T-helper 1 cell (primary cell): ENCODE data around the gene COL28A1.

Experiments
- DNase-seq, 5 donors: peaks; one replicate each; pipeline ENCODE4 v3.0.0-alpha.2; 2012 to 2020

COL28A1 gene

DNA sequence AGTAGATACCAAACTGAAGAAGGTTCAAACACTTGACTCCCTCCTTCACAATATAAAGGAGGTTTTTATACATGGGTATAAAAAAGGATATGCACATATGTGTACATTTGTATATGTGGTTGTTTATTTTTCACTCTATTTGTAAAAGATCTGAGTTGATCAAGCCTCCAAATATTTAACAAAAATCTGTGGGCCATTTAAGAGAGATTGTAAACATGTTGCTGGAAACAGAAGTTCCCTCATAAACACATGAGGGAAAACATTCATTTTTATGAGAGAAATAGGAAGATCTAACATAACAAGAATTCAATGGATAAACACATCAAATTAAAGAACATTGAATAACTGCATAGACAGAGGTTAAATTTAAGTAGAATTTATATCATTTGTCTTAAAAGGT is 81.7 kb downstream of the COL28A1 start:
- DNase-seq: no peak

DNA sequence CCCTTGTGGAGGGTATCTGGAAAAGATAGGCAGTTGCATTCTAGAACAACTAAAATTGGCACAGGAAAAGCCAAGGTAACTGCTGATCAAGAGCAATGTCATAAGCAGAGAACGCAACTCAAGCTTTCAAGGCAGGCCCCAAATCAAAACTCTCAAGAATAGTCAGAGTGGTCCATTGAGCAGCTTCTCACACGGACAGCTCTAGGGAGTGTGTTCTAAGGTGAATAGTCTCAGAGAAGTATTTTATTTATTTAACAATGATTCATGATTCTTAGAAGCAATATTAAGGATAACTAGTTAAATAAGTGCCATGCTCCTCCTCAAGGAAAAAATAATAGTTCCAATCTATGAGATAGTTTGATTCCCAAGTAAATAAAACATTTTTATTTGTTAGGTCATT is 83.0 kb downstream of the COL28A1 start:
- no peak for DNase-seq

DNA sequence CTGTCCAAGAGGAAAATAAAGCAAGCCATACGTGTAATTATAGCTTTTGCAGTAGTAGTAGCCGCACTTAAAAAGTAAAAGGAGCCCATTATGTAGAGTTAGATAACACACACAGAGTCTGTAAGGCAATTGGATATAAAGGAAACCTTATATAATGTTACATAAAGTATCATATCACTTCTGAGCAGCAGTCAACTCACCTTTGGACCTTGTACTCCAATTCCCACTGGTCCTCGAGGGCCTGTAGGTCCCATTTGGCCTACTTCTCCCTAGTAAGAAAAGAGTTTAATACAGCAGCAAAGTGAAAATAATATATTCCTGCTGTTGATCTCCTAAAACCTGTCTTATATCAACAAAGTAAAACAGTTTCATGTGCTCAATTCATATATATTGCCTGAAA is 83.6 kb downstream of the COL28A1 start:
- DNase-seq: no peak

DNA sequence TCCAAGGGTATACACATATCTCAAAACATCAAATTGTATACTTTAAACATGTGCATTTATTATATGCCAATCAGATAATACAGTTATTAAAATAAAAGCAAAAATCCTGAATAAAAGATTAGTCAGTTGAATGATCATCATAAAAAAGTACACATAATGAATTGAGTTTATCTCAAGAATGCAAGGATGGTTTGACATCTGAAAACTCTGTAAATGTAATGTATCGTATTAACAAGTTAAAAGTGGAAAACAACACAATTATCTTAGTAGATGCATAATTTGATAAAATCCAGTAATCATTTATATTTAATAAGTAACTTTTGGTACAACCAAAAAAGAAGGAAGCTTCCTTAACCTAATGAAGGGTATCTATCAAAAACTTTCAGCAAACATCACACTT is 86.6 kb downstream of the COL28A1 start:
- no peak for DNase-seq

DNA sequence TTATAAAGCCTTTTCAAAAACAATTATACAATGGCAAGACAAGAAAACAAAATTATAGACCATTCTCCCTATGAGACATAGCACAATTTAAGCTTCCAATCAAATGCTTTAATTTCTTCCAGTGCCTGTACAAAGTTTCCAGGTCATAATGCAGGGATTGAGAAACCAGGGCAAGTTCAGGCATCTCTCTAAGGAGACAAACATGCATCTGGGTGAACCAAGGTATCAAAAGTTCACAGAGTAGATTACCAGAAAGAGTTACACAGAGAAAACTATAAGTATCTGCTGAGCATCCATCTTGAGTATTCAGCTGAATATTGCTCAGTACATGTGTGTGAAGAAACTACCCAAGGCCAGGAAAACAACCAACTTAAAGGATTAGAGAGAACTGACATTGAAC is 89.1 kb downstream of the COL28A1 start:
- DNase-seq: no peak

DNA sequence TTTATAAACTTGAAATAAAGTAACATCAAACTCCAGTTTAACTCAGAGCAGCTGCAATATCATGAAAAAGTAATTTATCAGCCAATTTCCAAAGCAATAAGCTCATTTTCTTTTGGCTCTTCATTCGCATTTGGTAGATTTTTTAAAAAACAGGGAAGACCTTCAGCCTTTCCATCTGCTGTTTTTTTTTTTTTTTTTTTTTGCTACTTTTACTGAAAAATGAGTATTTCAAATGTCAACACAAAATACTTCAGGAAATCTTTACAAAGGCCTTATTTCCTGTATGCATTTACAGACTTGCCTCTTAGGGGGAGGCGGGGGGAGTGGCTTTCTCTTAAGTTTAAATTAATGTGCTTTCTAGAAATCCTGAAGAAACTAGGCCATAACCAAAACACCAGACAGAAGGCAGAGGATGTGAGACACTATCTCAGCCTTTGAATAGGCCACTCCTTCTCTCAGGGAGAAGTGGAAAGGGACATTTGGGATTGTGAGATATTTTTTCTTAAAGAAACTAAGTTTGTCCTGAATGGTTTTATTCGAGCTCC is 91.8 kb downstream of the COL28A1 start:
- no peak for DNase-seq

DNA sequence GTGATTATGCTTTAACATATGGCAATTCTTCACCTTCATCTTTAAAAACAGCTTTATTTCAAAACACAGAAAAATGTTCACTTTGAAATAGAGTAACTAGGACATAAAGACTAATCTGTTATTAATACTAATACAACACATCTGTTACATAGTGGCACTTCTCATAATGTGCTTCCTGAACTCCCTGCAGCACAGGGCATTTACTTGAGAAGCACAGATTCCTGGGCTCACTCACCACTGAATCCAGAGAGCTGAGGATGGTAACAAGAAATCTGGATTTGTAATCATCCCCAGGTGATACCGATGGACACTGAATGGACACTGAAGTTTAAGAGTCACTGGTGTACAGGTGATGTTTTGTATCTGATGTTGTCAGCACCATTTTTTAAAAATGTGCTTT is 96.1 kb downstream of the COL28A1 start:
- no peak for DNase-seq

DNA sequence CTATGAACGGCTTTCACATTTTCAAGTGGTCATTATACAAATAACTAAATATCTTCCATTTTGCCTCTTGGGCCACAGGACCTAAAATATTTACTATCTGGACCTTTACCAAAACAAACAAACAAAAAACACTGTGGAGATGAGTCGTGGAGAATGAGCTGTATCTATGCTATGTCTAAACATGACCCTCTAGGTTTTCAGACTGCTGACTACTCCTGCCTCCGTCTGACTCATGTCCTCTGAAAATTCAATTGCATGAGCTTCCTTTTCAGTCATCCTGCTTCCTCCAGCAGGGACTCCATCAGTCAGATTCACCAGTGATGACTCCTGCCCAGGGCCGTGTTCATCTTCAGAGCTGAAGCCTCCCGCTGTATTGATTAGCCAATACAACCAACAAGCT is 96.8 kb downstream of the COL28A1 start:
- no peak for DNase-seq

DNA sequence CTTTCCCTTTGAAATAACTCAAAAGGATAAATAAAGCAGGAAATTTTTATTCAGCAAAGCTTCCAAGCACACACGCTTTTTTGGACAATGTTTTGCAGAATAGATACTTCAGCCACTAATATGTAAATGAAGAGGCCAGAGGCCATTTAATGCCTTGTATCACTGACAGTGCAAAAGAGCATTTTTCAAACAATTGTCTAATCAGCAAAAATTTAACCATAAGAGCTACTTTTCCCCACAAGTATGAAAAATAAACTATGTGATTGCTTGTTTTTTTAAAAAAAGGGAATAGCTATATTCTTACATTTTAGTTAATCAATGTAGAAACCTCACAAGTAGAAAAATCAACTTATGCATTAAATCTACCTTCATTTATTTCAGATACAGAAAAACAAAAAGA is 99.7 kb downstream of the COL28A1 start:
- DNase-seq: no peak

DNA sequence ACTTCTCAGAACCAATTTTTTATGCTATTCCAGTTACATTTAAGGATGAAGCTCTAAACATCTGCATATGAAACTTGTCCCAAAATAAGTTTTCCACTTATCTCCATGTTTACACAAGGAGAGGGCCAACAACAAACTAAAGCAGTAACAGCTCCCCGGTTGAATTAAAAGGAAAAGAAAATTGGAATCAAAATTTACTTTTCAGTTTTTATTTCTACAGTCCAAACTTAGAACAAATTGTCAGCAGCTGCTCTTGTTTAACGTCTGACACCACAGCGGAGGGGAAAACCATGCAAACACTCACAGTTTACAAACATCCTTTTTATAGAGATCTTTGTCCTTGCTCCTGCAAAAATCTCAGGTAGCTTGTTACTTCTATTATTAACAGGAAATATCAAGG is 101.3 kb downstream of the COL28A1 start:
- DNase-seq: no peak

DNA sequence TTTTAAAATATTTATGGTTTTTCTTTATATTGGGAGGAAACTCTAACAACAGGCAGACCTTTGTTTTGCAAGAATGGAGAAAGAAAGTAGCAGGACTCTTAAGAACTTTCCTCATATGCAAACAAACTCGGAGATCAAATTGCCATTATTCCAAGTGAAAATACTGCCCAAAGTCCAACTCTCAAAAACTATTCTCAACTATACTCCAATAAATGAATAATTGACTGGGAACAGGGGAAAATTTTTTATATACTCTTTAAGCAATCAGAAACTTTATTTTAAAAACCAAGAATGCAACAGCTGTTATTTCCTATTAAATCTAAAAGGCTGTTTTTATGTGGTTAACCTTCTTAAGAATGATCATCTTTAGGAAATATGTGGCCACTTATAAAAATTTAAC is 101.9 kb downstream of the COL28A1 start:
- no peak for DNase-seq

DNA sequence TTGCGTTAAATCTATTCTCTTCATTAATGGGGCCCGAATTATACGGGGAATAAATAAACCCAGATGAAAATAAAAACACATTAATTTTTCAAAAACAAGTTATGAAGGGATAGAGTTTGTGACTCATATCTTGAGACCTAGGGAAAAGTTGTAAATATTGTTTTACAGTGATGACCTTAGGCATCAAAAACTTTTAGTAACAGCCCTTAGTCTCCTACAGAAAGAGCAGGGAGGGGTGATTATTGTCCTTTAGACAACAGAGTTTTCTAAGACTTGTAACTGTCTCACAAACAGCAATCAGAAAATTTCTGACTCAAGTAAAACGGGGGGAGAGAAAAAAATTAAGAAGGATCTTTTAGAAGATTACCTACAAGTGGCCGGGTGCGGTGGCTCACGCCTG is 102.7 kb downstream of the COL28A1 start:
- DNase-seq: no peak

DNA sequence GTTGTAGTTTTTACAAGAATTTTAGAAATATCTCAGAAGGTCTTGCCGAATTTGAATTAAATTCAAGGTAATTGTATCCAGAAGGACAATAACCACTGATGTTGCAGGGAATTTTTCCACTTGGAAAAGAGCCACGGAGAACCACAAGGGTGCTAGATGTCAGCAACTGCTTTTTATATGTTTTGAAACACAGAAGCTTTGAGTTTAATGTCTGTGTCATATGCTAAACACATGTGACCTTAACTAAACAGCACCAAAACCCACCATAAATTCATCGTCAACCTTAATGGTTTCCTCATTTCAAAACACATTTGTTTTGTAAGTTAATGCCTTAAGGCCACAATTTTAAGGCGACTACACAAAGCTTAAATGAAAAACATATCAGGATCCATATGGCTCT is 106.9 kb downstream of the COL28A1 start:
- no peak for DNase-seq

DNA sequence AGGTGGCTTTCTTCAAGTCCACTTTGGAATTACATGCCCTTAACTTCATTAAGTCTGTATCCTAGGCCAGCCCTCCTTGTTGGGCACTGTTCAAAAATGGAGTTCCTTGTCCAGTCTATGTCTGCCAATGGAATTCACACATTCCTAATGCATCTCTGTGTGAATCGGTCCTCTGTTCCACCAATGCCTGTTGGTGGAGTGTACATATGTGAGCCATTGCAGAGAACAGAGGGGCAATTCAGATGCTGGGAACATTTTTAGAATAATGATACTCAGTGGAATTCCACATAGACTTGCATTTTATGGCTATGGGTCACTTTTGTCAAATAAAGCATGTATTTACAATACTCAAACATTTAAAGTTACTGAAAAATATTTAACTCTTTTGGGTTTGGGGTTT is 108.3 kb downstream of the COL28A1 start:
- DNase-seq: no peak

DNA sequence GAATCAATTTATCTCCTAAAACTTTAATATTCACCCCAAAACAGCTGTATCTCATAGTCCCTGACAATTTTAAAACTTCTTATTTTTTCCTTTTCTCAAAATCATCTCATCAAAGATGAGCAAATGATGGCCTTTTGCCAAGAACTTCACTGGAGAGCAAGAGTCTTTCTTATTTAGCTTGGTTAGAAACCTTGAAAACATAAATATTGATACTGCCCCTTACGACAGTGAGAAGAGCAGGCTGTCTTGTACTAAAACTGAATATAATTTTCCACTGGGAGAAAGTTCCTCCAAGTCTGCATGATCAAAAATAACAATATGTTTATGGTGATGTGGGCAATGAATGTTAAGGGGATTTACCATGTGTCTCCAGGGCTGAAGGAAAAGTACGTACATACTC is 109.0 kb downstream of the COL28A1 start:
- no peak for DNase-seq

DNA sequence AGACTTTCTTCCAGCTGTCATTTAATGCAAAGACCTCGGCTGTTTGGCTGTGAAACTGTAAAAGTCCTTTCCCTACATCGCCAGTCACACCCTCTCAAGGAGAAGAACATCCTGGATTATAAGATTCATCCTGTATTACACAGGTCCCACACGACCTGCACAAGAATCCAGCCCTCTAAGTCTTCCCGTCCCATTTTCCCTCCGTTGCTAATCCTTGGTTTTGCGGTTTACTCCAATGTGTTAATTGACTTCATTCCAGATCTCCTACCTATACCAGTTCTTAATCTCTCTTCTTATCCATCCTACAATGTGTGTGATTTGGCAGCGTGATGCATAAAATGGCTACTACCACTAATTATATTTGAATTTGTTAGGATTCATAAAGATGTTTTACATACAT is 110.4 kb downstream of the COL28A1 start:
- no peak for DNase-seq

DNA sequence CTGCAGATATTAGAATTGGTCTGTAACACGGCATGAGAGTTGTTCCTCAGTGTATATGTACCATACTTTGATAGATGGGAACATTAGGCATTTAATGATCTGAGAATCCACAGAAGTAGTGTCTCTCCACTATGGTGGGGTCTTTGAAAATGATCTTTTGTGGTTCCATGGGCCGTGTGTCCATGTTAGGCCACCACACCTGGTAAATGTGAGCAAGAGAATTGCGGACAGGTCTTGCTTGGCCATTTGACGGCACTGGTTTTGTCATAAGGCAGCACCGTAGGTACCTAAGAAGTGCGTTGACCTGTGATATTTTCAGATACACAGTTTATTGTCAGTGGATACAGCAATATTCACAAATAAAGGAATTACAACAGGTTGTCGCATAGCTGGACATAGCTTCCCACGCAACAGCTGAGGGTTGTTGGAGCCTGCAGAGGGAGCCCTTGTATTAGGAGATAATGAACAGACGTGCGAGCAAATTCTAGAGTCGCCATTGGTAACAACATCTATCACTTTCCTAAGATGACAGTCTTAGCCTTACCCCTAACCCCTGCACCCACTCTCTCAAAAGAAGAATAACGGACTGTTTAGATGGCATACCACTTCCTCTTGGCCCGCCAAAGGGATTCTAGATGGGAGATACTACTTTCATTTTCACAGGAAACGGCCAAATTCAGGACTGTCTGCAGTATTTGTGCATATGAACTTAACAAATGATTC is 111.4 kb downstream of the COL28A1 start:
- DNase-seq: peak in 4 of 5 donors; percentile 2 to 39 (median 13)

DNA sequence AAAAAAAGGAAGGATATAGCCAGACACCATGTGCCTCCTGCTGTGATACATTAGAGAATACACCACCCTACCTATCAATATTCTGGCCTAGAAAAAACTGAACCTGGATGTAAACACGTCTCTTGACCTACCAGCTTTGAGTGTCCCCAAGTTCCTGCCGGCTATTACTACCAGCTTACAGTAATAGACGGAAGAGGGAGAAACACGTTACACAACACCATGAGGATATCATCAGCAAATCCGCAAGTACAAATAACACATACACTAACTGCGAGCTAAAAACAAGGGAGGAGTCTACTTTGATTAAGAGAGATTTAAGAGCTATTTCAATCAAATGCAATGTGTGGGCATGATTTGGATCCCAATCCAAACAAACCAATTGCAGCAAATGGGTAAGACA is 113.0 kb downstream of the COL28A1 start:
- DNase-seq: no peak

DNA sequence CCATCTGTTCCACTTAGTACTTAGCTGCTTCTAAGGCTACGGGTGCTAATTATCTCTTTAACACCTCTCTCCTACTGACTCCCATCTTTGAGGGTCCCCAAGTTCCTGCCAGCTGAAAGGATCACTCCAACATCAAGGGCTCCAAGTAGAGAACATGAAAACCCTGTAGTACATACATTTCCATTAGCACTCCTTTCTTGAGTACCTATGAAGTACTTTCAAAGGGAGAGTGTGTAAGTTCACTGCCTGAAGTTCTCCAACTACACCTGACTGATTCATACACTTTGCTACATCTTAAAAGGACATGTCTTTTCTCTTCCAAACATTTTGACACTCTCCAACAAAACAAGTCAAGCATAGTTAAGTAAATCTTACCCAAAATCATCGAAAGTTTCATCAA is 113.8 kb downstream of the COL28A1 start:
- DNase-seq: no peak

DNA sequence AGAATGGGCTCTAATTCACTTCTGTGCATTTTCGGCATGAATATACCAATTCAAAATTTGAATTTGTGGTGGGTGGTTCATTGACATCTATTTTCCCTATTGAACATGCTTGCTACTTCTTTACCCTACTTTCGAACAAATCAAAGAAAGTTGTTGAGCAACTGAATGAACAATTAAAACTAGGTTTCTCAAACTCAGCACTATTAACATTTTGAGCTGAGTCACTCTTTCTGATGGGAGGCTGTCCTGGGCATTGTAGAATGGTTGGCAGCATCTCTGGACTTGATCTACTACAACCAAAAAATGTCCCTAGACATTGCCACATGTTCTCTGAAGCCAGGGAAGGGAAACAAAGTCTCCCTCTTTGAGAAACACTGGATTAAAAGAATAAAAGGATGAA is 116.7 kb downstream of the COL28A1 start:
- DNase-seq: no peak

DNA sequence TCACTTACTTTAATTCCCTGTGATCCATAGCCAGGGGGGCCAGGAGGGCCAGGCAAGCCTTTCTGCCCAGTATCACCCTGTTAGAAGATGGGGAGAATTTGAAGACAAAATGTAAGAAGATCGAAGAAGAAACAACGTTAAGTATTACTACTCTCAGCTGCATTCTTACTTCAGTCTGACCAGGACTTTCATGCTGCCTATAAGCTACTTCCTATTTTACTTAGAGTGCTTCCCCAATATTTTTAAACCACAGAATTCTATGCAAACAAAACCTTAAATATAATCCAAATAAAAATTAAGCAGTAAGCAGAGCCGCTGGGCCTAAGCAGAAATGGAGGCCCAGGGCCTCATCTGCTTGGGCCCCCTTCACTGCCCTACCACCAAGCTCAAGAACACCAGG is 117.8 kb downstream of the COL28A1 start:
- DNase-seq: no peak

DNA sequence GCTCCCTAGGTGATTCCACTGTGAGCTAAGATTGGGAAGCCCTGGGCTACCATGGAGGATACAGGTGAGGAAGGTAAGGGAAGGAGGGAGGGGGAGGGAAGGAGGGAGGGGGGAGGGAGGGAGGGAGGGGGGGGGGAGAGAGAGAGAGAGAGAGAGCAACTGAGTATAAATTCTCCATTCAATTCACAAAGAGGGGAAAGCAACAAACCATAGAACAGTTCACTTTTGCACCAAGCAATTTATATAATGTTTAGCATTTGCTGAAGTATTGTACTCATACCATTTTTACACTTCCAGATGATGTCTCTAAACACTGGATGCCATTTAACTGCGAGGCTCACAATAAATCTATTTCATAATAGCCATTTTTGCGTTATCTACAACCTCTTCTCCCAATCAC is 118.3 kb downstream of the COL28A1 start:
- DNase-seq: no peak

DNA sequence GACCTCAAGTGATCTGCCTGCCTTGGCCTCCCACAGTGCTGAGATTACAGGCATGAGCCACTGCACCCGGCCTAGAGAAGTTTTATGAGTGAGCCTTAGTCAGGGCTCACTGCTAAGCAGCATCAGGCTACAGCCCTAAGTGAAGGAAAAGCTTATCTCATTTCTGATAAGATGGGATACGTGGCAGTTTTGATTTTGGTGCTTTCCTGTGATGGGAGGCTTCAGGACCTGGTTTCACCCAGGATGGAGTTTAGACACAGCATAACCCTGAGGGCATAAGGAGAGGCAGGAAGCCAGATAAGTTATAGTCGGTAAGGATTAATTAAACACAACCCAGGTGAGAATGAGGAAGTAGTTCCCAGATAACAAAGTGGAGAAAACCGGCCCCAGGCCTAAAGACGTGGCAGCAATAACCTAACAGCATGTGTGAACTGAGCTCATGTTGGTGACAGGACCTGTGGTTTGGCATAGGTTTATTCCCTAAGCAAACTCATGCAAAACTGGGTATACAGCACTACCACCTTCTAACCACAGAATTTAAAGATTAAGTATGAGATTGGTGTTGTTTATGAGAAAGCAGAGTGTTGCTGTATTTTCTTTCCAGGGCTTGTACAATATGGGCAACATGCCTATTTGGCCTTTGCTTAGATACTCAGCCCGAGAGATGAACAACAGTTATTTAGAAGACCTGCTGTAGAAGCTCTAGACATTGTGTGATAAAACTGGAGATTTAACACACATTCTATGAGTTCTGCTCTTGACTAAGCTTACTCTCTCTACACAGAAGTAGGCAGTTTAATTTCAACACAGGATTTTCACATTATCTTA is 119.4 kb downstream of the COL28A1 start:
- DNase-seq: no peak
